BE2C (cell line): ENCODE data around the gene TBC1D17.

ENCODE experiments used
- DNase-seq: peaks from one replicate; pipeline ENCODE4 v3.0.0-alpha.2; 2020
- H3K27me3 ChIP-seq: fragments of 250-450 bp; sonication (Bioruptor Pico); 2 replicates; pipeline ENCODE4 v1.5.1; 2020; ENCODE audit warnings: mild to moderate bottlenecking
- H3K36me3 ChIP-seq: fragments of 250-450 bp; sonication (Bioruptor Pico); 2 replicates; pipeline ENCODE4 v1.5.1; 2020; ENCODE audit warnings: mild to moderate bottlenecking
- H3K4me1 ChIP-seq: fragments of 250-450 bp; sonication (Bioruptor Pico); 2 replicates; pipeline ENCODE4 v1.5.1; 2020
- H3K4me3 ChIP-seq: 2 replicates; pipeline ENCODE4 v1.5.1; 2011; ENCODE audit warnings: low read depth, low read length
- H3K9me3 ChIP-seq: fragments of 250-450 bp; sonication (Bioruptor Pico); 2 replicates; pipeline ENCODE4 v1.5.1; 2020
- TF ChIP-seq, protein P1 (sequence below): IDR thresholded peaks from 2 replicates; pipeline ENCODE4 v1.5.1; 2012; ENCODE audit warnings: mild to moderate bottlenecking, low read depth, low read length

TBC1D17 gene

DNA sequence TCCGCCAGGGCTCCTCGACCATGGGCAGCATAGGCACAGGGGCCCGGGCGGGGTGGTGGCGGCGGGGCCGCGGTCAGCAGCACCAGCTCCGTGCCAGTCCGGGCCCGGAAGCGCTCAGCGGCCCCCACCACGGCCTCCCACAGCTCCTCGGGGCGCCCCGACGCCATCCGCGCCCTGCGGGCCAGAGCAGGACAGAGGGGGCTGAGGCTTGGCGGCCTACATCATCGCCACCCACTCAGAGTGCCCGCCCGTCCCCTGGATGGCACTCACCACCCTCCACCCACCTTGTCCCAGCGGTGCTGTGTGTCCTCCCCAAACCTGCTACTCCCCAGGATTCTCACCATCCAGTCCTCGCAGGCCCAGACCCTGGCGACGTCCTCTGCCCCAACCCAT, 4.4 kb upstream of the TBC1D17 start:
- H3K4me3 ChIP-seq, result no peak overlapping the region
- H3K9me3 ChIP-seq, result no peaks in the 10 kb centered on the region
- DNase-seq, result no peak
- H3K4me1 ChIP-seq, result peaks cover 17% of the 10 kb centered on the region
- TF ChIP-seq, protein P1, sequence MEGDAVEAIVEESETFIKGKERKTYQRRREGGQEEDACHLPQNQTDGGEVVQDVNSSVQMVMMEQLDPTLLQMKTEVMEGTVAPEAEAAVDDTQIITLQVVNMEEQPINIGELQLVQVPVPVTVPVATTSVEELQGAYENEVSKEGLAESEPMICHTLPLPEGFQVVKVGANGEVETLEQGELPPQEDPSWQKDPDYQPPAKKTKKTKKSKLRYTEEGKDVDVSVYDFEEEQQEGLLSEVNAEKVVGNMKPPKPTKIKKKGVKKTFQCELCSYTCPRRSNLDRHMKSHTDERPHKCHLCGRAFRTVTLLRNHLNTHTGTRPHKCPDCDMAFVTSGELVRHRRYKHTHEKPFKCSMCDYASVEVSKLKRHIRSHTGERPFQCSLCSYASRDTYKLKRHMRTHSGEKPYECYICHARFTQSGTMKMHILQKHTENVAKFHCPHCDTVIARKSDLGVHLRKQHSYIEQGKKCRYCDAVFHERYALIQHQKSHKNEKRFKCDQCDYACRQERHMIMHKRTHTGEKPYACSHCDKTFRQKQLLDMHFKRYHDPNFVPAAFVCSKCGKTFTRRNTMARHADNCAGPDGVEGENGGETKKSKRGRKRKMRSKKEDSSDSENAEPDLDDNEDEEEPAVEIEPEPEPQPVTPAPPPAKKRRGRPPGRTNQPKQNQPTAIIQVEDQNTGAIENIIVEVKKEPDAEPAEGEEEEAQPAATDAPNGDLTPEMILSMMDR, result no peak
- H3K27me3 ChIP-seq, result no peaks in the 10 kb centered on the region
- H3K36me3 ChIP-seq, result 0 out of 2 replicates have a peak, but pooled peaks cover 2% of the 10 kb centered on the region

DNA sequence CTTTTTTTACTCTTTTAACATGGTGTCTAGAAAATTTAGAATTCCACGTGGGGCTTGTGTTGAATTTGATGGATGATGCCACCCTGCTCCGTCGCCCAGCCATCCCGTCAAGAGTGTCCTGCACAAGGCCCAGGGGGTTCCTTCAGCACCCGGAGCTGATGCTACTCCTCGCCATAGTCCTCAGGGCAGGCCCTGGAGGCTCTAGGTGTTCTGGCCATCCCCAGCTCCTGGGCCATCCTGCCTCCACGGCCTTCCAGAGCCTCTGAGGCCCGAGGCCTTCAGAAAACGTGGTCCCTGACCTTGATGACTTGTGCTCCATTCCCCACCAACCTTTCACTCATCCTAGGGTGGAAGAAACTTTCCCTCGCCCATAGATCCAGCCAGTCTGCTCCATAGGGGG, 3.7 kb upstream of the TBC1D17 start:
- no peaks in the 10 kb centered on the region for H3K27me3 ChIP-seq

DNA sequence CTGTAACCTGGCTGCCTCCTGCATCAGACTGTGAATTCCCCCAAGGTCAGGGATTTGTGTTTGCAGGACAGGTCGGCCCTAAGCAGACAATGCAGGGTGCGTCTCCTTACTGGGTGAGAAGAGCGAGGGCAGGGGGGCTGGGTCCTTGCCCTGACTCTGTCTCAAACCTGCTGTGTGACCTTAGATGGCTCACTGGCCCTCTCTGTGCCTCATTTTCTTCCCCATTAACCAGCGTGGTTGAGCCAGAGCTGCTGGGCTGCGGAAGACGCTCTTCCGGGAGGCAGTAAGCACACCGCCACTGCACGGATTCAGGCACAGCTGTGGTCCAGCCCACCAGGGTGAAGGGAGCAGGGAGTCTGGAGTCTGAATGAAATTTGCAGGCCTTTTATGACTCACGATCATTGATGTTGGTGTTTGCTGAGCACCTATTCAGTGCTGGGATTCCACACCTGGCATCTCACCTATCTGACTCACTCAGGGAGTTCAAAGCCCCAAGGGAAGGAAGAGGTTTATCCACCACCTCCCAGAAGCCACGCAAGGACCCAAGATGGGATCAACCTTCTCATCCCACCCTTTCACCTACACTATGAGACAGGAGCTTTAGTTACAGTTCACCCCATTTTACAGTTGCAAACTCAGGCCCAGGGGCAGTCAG, 2.9 kb upstream of the TBC1D17 start:
- Histone ChIP-seq H3K36me3 (0 out of 2 replicates have a peak, but pooled peaks cover 2% of the 10 kb centered on the region), H3K27me3 (no peaks in the 10 kb centered on the region), H3K4me1 (peaks cover 11% of the 10 kb centered on the region), H3K4me3 (no peak overlapping the region), H3K9me3 (no peaks in the 10 kb centered on the region)
- TF ChIP-seq, protein P1, result no peak
- no peak for DNase-seq

More for the DNA sequence above, 3.7 kb upstream of the TBC1D17 start:
- Histone ChIP-seq H3K4me1 (peaks cover 14% of the 10 kb centered on the region), H3K4me3 (no peak overlapping the region), H3K9me3 (no peaks in the 10 kb centered on the region), H3K36me3 (0 out of 2 replicates have a peak, but pooled peaks cover 2% of the 10 kb centered on the region)
- TF ChIP-seq, protein P1, result no peak
- DNase-seq, result no peak

DNA sequence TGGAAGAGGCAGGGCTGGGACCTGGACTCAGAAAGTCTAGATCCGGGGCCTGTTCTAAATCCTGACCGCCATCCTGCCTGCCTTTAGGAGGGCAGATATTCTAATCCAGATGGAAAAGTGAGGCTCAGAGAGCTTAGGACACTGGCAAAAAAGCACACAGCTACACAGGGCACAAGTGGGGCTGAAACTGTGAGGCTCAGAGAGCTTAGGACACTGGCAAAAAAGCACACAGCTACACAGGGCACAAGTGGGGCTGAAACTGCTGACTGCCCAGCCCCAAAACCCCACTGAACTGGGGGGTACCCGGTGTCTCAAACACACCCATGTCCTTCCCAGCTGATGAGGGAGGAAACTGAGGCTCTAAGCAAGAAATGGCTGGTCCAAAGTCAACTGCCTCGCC, 2.3 kb upstream of the TBC1D17 start:
- Histone ChIP-seq H3K27me3 (no peaks in the 10 kb centered on the region), H3K9me3 (no peaks in the 10 kb centered on the region), H3K4me3 (peak overlapping the region; percentile 94), H3K36me3 (peaks cover 3% of the 10 kb centered on the region; the same call in 1 of the 2 replicates), H3K4me1 (peaks cover 9% of the 10 kb centered on the region)
- TF ChIP-seq, protein P1, result no peak
- DNase-seq, result no peak

DNA sequence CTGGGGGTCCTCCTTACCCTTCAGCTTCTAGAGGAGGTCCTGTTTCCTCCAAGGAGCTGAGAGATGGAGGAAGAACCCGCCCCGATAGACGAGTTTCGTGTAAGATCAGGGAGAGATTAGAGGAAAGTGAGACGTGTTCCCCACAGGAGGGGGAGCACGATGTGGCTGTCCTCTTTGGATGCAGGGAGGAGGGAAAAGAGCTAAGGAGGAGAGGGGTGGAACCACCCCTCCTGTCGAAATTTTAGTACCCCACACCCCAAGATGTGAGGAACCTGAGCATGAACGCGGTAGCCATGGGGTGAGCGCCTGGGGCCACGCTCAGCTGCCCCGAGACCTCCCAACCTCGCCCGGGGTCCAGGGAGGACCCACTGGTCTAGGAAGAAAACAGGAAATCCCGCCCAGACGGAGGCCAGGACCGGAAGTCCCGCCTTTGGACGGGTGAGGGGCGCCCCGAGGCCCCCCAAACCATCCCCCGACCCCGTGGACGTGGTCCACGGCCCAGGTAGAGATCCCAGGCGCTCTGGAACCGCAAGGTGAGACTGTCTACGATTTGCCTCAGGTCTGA, 1.6 kb upstream of the TBC1D17 start:
- H3K27me3 ChIP-seq, result no peaks in the 10 kb centered on the region
- TF ChIP-seq, protein P1, result no peak
- peaks cover 2% of the 10 kb centered on the region; the same call in 1 of the 2 replicates for H3K4me1 ChIP-seq
- DNase-seq, result peak; percentile 69
- H3K36me3 ChIP-seq, result peaks cover 6% of the 10 kb centered on the region; the same call in 1 of the 2 replicates
- peak overlapping the region; percentile 94 for H3K4me3 ChIP-seq
- no peaks in the 10 kb centered on the region for H3K9me3 ChIP-seq

DNA sequence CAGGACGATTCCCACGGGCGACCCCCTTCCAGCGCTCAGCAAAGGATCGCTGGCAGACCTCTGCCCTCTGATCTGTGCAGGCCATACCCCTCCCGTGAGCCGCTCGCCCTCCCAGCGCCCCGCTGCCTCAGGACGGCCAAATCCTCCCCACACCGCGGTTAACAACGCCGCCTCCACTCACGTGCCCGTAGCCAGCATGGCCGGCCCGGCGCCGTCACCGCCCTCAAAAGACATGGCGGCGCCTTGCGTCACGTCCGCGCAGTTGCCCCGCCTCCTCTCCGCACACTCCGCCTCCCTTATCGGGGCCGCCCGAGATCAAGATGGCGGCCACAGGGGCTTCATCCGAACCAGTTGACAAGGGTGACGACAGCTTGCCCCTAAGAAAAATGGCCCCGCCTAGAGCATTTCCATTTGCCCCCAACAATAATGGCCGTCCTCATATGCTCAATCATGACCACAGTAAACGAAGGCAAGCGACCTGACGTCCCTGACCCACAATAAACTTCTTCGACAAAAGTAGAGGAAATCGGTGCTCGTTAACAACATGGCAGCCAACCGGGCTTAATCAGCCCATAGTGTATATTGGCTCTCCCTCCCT, 981 bp upstream of the TBC1D17 start:
- H3K27me3 ChIP-seq, result no peaks in the 10 kb centered on the region
- no peaks in the 10 kb centered on the region for H3K9me3 ChIP-seq
- peak overlapping the region; percentile 94 for H3K4me3 ChIP-seq
- TF ChIP-seq, protein P1, result no peak
- peaks cover 6% of the 10 kb centered on the region; the same call in 1 of the 2 replicates for H3K36me3 ChIP-seq
- H3K4me1 ChIP-seq, result no peaks in the 10 kb centered on the region
- peak; percentile 98 for DNase-seq
